ENCODE data around the gene FOXN3.

FOXN3 gene

DNA sequence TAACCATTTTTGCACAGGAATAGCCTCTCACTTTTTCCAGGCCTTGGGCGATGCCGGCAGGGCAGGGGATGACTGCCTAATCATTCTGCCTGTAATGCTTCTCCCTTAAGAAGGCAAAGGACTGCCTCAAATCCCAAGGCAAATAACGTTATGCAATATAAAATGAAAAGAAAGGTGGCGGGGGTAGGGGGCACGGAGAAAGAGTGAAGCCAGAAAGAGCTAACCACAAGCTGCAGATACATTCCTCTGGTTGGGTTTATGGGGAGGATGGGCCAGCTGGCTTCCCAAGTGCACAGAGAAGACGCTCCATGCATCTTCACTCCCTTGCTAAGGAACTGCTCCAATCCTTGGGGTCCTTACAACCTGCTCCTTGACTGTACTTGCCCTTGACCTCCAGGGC is 229.5 kb downstream of the FOXN3 start:
- DNase-seq: no peak

DNA sequence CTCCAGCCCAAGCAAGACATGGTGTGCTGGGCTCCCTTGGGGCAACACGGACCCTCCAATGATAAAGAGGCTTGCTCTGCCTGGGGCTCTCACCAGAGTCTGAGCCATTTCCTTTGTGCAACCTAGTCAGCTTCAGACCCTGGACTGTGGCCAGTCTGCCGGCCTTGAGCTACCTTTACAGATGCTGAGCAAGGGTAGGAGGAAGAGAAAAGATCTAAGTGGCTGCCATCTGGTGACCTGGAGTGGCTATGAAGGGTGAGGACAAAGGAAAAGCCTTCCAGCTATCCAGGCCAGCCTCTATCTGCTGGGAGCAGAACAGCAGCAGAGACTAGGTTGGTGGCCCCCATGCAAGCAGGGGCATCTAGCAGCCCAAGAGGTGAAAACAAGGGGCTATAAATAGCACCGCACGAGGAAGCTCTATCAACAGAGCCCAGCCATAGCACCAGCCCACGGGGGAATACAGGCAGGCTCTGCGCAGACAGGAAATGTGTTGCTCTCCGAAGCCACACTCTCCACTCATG is 230.1 kb downstream of the FOXN3 start:
- peak; percentile 68 for DNase-seq

DNA sequence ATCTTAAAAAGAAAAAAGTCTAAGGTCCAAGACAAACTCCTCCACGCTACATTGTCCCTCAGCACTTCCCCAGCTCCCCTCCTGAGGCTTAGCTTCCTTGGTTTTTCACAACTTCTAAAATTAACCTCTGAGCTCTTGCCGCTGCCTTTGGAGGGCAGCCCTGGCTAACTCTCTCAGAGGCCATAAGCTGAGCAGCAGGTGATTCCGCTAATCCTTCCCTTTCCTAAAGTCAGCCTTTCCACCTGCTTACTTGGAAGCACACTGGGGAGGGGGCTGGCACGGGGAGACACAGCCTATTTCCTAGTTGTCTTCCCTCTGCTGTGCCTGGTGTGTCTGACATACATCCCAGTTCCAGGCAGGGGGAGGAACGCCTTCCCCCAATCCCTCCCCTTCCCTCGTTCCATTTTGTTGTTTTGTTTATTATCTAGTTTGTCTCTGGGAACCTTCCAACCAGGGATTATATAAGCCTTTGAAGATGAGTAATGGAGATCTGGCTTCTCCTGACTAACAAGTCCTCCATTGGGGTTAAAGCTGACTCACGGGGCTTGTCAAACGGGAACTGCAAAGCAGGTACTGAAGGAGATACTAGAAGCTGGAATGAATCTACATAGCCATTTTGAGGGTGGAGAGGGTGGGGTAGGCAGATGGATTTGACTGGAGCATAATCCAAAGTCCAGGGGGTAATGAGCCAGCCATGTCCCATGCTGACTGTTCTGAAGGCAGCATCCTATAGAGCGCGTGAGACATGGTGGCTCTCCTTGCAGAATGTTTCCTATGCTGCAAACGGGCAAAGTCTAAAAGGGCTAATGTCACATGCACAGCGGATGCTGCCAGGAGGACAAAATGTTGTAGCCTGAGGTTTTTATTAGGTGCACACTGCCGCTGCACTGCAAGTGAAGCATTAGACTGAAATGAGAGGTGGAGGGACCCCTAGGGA is 230.8 kb downstream of the FOXN3 start:
- DNase-seq: no peak

DNA sequence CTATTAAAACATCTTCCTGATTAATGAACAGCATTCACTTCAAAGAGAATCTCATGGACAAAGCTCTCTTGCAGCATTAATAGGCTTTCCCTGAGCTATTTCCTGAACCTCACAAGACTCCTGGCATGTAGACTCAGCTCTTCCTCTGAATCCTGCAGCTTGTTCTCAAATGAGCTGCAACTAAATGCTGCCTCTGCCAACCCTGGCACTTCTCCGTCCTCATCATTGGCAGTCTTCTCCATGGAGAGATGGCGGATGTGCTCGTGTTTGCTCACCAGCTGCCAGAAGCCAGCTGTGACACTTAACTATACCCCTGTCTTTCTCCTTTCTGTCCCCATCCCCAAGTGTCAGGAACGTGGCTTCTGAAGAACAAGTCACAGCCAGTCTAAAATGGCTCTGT is 232.1 kb downstream of the FOXN3 start:
- no peak for DNase-seq

DNA sequence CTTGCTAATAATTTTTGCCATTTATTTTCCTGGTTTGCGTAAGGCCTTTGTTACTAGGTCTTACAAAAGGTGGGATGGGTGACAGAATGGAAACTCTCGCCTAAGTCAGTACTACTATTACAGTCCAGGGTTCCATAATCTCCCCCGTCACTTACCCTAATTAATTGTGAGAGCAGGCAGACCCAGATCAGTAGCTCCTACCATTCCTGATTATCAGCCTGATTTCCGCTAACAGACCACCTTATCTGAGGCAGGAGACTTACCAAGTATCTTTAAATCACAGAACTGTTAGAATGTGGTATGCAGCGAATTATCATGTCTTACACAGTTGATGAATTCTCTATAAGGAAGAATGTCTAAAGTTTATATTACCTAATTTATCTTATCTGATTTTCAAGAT is 234.7 kb downstream of the FOXN3 start:
- DNase-seq: no peak

DNA sequence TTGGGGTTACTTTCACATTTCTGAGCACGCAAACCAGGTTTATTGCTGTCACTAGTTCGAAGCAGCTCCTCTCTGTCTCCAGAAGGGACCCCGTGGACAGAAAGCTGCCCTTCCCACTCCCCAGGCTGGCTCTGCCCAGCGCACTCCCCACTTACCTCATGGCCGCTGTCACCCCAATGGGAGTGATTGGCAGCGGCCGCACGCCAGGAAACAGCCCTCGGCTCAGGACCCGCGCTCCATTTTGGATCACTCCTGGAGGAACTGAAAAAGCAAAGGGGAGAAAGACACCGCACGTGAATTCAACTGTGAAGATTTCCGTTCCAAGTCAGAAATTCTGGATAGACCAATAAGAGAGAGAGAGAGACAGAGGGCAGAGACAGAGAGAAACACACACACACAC is 236.5 kb downstream of the FOXN3 start:
- DNase-seq: no peak

DNA sequence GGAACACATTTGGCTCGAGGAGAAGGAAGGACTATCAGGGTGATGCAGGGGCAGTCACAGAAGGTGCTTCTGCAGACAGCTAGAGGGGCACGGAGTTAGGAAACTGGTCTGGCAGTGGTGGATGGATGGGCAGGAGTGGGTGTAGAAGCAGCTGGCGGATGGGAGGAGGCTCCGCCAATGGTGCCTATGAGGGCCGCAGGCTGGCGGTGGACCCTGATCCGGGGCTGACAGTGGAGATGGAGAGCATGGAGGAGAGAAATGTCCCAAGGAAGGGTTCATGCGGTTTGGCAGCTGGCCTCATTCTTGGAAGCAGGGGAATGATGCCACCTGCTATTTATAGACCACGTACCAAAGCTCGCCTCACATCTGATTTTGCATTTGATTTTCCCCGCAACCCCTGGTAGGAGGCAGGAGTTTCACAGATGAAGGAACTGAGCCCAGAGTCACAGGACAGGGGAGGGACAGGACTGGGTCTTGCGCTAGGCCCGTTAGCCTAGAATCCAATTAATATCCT is 237.1 kb downstream of the FOXN3 start:
- DNase-seq: no peak

DNA sequence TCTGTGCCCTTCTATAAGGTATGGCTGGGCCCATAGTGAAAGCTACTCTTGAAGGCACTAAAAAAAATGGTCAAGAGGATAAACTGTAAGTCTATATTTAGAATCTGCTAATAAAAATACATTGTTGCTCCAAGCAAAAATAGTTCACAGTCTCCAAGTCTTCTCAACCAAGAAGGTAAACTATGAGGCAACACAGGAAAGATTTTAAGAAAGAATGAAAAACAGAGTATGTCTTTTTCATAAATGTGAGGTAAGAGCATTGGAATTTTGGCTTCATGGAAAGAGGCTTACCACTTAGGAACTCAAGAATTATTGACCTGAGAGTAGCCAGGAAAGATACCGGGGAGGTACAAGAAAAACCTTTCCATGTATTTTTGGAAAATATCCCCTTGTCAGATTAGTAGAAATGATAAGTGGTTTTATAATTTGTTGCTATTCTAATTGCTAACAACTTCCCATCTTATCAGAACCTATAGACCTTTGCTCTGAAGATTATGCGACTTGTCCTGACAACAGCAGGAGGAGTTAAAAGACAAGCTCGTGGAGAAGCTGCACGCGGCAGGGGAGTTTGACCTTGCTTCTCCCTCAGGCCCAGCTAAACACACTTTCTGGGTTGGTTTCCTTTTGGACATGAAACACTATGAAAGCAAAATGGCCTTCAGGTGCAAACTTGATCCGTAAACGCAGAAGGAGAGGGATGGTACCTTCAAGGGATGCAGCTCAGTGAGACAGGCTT is 238.1 kb downstream of the FOXN3 start:
- DNase-seq: no peak

DNA sequence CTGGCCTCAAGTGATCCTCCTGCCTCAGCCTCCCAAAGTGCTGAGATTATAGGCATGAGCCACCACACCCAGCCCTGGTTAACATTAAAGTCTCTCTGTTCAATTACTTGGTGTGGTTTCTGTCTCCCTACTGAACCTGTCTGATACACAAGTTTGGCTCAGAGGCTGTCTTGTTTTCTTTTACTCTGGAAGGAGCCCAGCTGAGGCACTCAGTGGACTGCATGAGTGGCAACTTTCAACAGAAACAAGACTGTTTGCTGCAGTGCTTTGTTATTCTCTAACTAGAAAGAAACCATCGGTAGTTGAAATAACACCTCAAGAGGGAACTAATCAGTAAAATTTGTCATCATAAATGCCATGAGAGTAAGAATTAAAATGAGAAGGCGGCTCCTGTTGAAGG is 238.7 kb downstream of the FOXN3 start:
- DNase-seq: no peak

DNA sequence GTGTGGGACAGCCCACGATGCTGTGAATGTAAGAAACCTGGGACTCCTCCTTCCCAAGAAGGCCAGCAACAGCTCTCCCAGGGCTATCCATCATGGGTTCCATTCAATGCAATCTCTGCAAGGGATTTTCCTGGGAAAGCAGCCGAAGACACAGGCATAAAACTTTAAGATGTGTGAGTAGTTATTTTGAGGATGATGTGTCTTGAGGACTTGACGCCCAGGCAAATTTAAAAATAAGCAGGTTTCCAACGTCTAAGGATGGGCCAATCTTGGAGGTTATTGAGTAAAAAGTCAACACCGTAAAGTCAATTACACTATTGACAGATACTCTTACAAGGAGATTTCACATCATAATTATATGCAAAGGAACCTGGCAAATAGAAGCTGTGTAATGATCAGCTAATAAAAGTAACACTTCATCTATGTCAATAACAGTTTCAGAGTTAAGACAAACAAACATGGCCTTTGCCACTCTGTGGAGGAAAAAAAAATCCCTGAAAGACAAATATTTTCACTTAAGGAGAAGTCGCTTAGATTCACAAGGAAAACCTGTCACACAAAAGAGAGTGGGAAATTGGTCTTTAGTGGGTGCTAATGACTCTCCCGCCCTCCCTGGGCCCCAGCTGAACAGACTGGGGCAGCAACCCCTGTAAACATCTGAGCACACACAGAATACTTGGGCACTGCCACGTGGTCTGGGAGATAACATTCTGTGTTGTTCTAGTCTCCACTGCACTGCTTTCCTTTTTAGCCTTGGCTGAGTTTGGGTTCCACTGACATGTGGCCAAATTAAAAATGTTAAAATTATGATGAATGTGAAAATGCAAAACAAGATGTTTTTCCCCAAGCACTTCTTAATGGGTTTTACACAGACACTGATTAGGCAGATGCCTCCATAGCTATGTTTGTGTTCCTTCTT is 240.9 kb downstream of the FOXN3 start:
- no peak for DNase-seq

DNA sequence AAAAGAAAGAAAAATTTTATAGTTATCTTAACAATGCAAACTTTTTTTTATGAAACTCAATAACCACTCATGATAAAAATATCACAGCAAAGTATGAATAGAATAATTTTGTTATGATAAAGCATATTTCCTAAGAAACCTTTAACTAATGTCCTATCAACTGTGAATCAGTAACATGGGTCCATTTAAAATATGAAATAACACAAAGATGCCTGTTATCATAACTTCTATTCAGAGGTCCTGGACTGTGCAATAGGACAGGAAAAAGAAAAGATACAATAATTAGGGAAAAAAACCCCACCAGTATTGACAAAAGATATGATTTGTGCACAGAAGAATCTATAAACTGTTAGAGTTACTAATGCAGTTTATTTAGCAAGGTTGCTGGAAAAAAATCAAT is 245.4 kb downstream of the FOXN3 start:
- no peak for DNase-seq

DNA sequence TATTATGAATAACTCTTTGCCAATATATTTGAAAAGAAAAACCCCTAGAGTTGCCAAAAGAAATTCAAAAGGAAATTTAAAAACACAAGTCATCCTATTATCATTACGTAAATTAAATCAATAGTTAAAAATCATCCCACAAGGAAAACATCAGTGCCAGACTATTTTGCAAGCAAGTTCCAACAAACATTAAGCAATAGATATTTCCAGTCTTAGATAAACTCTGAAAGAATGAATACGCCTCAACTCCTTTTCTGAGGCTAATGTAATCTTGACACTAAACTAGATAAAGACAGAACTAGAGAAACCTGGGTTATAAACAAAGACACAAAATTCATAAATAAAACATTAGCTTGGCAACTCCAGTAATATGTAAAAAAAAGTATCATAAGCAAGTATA is 245.9 kb downstream of the FOXN3 start:
- DNase-seq: no peak

DNA sequence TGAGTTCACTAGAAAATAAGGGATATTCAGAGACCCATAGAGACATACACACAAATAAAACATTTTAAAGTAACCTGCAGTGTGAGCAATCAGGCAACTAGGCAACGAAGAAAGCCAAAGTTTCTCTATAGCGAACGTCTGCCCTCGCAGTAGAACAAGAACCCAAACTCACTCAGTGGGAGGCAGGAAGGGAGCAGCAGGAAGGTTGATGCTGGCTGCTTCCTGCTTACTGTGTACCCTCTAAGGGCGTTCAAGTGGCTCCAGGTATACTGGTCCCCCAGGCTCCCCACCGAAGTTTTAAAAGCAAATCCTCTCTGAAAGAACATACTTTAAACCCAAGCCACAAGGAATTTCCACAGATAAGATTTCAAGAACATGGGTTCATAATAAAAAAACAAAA is 249.3 kb downstream of the FOXN3 start:
- DNase-seq: no peak

DNA sequence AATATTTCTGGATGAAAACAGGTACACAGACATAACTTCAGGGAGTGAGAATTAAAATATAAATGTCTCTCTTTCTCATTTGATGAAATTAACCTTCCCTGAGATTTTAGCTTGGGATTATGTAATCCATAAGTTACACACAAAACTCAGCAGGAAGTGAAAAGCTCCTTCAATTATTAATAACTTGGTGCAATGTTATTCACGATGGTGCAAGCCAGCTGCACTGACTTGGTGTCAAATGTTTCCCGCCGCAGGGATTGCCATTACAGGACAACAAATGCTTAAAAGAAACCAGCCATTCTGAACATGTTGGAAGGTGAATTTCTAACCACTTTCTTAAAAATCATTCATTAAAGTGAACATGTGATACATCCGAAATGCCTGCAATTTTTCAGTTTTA is 250.4 kb downstream of the FOXN3 start:
- no peak for DNase-seq

DNA sequence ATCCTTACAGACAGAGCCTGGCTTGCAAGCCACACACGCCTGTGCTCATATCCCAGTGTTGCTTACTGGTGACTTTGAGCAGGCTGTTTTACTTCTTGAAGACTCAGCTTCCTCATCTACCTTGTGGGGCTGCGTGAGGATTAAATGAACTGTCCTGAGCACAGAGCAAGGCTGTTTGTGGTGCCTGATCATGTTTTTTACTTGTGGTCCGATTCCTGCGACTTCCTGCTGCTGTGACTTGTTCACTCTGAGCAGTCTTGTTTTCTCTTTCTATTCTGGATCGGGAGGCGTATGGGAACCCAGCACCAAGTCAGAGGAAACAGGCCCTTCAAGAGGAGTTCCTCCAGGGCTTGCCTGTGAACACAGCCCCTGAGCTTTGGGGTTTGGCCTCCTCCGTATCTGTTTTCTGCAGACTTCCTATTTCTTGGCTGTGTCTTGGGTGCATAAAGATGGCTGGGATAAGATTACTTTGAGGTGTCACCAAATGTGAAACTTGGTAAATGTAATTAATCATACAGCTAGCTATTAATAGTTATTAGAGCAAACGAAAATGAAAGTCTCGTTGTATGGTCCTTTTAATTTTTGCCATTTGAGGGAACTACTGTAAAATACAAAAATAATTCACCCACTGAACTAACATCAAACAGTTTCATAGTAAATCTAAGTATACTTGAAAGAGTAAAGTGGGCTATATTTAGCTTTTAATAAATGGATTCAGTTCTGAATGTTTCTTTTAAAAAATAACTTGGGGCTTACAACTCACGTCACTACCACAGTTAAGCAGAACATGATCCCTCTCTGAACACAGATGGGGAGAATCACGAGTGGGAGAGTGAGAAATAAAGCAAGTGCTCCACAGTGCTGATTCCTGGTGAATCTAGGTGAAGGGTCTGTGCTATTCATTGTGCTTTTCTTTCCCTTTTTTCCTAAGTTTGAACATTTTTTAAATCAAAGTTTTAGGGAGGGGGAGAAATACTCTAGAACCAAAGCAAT is 251.5 kb downstream of the FOXN3 start:
- no peak for DNase-seq

DNA sequence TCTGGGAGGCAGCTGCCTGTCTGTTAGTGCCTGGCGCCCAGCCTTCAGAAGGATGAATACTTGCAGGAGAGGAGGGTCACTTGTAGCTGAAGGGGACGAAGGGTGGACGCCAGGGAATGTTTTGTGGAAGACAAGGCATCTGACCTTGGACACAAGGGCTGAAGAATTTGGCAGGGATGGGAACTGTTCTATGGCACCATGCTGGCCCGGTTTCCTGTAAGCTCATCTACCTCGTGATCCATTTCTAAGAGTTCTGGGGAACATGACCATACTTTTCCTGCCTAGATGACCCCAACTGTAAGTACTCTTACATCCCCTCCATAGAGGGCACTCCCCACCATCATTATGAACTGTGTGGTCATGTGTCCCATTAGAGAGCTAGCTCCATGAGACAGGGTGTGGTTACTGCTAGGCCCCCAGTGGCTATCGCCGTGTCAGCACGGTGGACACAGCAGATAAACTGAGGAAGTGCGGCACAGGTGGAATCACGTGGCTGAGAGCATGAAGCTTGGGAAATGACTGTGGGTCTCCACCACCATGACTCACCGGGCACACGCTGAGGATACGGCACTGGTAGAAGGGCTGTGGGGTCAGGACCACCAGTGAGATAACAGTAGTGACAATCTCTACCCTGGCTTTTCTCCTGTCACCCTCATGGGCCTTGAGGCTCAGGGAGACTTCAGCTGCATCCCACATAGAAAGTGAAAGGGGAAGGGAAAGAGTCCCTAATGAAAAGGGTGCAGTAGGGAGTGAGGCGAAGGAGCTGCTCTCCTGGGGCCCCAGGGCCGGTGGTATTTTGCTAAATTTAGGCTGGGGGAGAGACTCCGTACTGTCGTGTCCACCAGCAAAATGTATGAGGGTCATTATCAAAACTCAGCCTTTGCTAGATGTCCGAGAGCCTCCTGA is 252.6 kb downstream of the FOXN3 start:
- no peak for DNase-seq

DNA sequence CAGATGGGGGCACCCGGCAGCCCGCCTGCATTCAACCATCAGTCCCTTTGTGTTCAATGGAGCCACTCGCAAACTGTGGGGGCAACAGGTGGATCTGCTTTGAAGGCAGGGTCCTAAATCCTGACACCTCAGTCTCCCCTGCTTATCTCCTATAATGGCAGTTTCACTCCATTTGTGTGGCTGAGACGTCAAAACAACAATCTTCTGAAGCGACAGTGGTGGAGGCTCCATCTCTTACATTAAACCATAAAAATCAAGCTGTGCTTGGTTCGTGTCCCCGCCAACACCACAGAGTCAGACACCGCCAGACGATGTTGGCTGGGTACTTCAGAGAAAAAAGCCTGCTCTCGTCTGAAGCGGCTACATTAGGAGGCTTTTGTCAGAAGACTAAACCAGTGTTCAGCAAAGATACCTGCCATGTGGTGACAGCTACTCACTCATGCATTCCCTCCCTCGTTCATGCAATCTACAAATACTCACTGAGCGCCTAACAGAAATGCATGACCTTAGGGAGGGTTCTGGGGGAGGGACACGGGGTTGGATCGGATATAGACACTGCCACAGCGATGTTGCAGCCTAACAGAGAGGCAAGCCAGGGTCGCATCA is 253.9 kb downstream of the FOXN3 start:
- DNase-seq: no peak

DNA sequence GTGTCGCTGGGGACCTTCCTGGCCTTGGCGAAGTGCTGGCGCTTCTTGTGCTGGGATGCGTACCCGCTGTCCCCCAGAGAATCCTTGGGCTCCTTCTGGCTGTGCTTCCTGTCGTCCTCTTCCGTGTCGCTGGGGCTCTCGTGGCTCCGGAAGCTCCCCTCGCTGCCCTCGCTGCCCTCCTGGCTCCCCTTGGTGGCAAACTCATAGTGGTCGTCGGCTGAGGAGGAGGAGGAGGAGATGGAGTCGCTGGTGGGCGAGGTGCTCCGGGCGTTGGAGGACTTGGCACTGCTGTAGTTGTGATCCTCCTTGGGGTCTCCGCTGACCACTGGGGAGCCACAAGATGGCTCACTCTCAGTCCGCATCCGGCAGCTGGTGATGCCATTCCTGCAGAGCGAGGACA is 254.4 kb downstream of the FOXN3 start:
- no peak for DNase-seq

DNA sequence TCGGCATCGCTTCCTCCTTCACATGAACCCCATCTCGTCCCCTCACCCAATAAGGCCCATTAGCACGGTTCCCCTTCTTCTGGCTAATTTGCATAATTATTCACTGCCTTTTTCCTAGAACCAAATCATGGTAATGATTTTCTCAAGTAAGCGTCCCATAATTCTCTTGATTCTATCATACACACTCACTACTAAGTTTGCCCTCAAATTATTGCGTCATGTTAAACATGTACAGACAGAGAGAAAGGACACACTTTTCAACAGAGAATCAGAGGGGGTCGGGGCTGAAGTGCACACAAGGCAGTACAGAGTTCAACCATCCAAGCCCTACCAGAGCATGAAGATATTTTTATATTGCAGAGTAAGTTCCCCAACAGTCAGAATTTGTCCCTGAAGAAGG is 256.6 kb downstream of the FOXN3 start:
- no peak for DNase-seq

DNA sequence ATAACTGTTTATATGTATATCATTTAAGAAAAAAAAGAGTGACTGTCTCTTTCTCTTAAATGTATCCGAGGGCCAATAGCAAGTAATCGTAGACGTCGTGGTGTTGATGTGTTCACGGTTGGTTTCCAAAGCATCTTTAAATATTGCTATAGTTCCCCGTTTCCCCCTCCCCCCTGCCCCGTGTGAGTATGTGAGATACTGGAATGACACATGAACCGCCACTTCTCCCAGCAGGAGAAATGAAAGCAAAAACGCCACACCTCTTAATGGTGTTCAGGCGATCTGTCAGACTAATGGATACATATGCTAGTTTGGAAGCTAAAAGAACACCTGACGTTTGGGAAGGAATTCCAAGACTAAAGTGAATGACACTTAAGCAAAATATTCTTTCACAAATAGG is 258.3 kb downstream of the FOXN3 start:
- no peak for DNase-seq

All from NCI-H1436 treated with DMSO at 0.1 percent for 48 hours (cell line).